K562 (cell line): Measurements from ENCODE around the gene PPIL6. TPM values are rescaled to one million over a fixed set of nuclear protein-coding genes. Genes with fewer than 3 reads are reported as not detected.

Experiments
- ATAC-seq: fragments of 200-7000 bp; cut with Tn5 transposase; 3 replicates; pipeline ENCODE4 v1.9.1; 2020; ENCODE audit warnings: moderate library complexity
- BruUV-seq: library from RNA; stranded (reverse); fragments of 400-500 nt; replicated peaks from 2 replicates; lab custom pipeline; 2021; lab: Mats Ljungman, UMichigan
- CTCF ChIA-PET: fragments of 300-600 bp; formaldehyde crosslinking; extraction: SDS; loops from one replicate; lab custom pipeline; 2021; ENCODE audit warnings: low intra/inter-chr PET ratio; lab: Yijun Ruan, JAX
- POLR2A ChIA-PET: fragments of 300-600, 350-650 bp; sonication (Branson Sonifier 250); formaldehyde crosslinking; extraction: SDS; loops from one replicate; lab custom pipeline; 2021; ENCODE audit warnings: antibody characterized with exemption, inconsistent platforms; lab: Yijun Ruan, JAX
- DNase-seq, 4 experiments: peaks; one replicate each; pipeline versions ENCODE4 v3.0.0 to v3.0.0-alpha.2; 2011 to 2018; ENCODE audit warnings: low spot score in 3 of 4, mixed read lengths in 3 of 4; ENCODE audit errors: extremely low read depth in 1 of 4
- FAIRE-seq: peaks from 2 replicates; lab custom pipeline; 2011; peaks lifted over from hg19 to GRCh38; lab: Jason Lieb, UNC
- H2AFZ ChIP-seq: 2 replicates; pipeline ENCODE4 v1.6.0; 2011; ENCODE audit warnings: low read depth, low read length, control low read depth, inconsistent platforms
- H3K27ac ChIP-seq: fragments of 200-600 bp; 3 replicates; pipeline ENCODE4 v1.8.0; 2011; ENCODE audit warnings: low read depth, mild to moderate bottlenecking, control low read depth, inconsistent platforms, low read length, moderate library complexity, mixed read lengths; ENCODE audit errors: extremely low read depth
- H3K27me3 ChIP-seq, 2 experiments: fragments of 300-600 bp in 1 of 2; 2 replicates in 1 of 2; 3 replicates in 1 of 2; pipeline versions ENCODE4 v1.6.0 to v1.8.0; 2011; ENCODE audit warnings: inconsistent platforms in 2 of 2, low read length in 2 of 2, mild to moderate bottlenecking in 1 of 2, mixed read lengths in 1 of 2, moderate library complexity in 1 of 2; ENCODE audit not compliant: control insufficient read depth in 2 of 2, insufficient read depth in 2 of 2
- H3K36me3 ChIP-seq: fragments of 300-600 bp; 3 replicates; pipeline ENCODE4 v1.8.0; 2011; ENCODE audit warnings: mild to moderate bottlenecking, low read length, inconsistent platforms; ENCODE audit not compliant: control insufficient read depth, insufficient read depth
- H3K4me1 ChIP-seq, 2 experiments: fragments of 200-600 bp in 1 of 2; replicated peaks in 1 of 2; 2 replicates in 1 of 2; 3 replicates in 1 of 2; pipeline versions ENCODE4 v1.5.1 to v1.8.0; 2011; ENCODE audit warnings: inconsistent platforms in 2 of 2, low read length in 2 of 2, mild to moderate bottlenecking in 1 of 2, mixed read lengths in 1 of 2, moderate library complexity in 1 of 2; ENCODE audit not compliant: control insufficient read depth in 2 of 2, insufficient read depth in 2 of 2
- H3K4me2 ChIP-seq: 2 replicates; pipeline ENCODE4 v1.6.1; 2011; ENCODE audit warnings: low read length, control low read depth, inconsistent platforms, mixed read lengths; ENCODE audit not compliant: insufficient read depth
- H3K4me3 ChIP-seq: fragments of 200-600 bp; sonication (generic), shearing (Covaris generic); 2 replicates; pipeline ENCODE4 v1.5.1; 2016; ENCODE audit warnings: control low read depth, inconsistent platforms
- H3K79me2 ChIP-seq: fragments of 200-600 bp; 3 replicates; pipeline ENCODE4 v1.8.0; 2011; ENCODE audit warnings: low read length, inconsistent platforms; ENCODE audit not compliant: control insufficient read depth, insufficient read depth
- H3K9ac ChIP-seq, 2 experiments: 2 replicates each; pipeline versions ENCODE4 v1.6.0 to v1.6.1; 2011; ENCODE audit warnings: low read depth in 2 of 2, low read length in 2 of 2, control low read depth in 1 of 2, inconsistent platforms in 1 of 2, mild to moderate bottlenecking in 1 of 2, mixed read lengths in 1 of 2; ENCODE audit not compliant: insufficient read depth in 1 of 2
- H3K9me1 ChIP-seq: one replicate; pipeline ENCODE4 v1.6.0; 2011; ENCODE audit warnings: inconsistent platforms, mild to moderate bottlenecking, low read length, moderate library complexity; ENCODE audit not compliant: control insufficient read depth, insufficient read depth
- H3K9me3 ChIP-seq: replicated peaks from 2 replicates; pipeline ENCODE4 v1.5.1; 2011; ENCODE audit warnings: low read depth, low read length, inconsistent platforms; ENCODE audit not compliant: control insufficient read depth, insufficient read depth
- H4K20me1 ChIP-seq: replicated peaks from 2 replicates; pipeline ENCODE4 v1.6.1; 2011; ENCODE audit warnings: low read length, inconsistent platforms, mixed read lengths; ENCODE audit not compliant: control insufficient read depth, insufficient read depth
- C11orf30 ChIP-seq: fragments of 450-650 bp; IDR thresholded peaks from 2 replicates; pipeline ENCODE4 v1.6.1; 2016; ENCODE audit warnings: low read depth, mild to moderate bottlenecking
- IRF2 ChIP-seq: sonication (generic); formaldehyde crosslinking; IDR thresholded peaks from 2 replicates; pipeline ENCODE4 v1.8.1; 2022; ENCODE audit warnings: mild to moderate bottlenecking, missing genetic modification reagents
- MAFF ChIP-seq: IDR thresholded peaks from 2 replicates; pipeline ENCODE4 v1.6.1; 2012; ENCODE audit warnings: low read length, improper control_type of control experiment
- MAFG ChIP-seq: fragments of 450-650 bp; conservative IDR thresholded peaks from 2 replicates; pipeline ENCODE4 v1.6.1; 2016; ENCODE audit warnings: missing genetic modification characterization, missing compliant biosample characterization
- MAFK ChIP-seq: IDR thresholded peaks from 2 replicates; pipeline ENCODE4 v1.6.1; 2011; ENCODE audit warnings: low read length, improper control_type of control experiment
- NR4A1 ChIP-seq, 2 experiments: fragments of 250-450 bp in 1 of 2; fragments of 450-650 bp in 1 of 2; sonication (Bioruptor Pico) in 1 of 2; IDR thresholded peaks; 2 replicates each; pipeline versions ENCODE4 v1.4.0 to v1.6.1; 2016 to 2020; ENCODE audit warnings: mild to moderate bottlenecking in 2 of 2, missing compliant biosample characterization in 1 of 2, missing genetic modification characterization in 1 of 2, moderate library complexity in 1 of 2
- POLR2G ChIP-seq: fragments of 200-400 bp; formaldehyde crosslinking; IDR thresholded peaks from 2 replicates; pipeline ENCODE4 v1.6.1; 2017; ENCODE audit warnings: low read depth, mild to moderate bottlenecking, antibody characterized with exemption, low read length, moderate library complexity
- TEAD4 ChIP-seq, 2 experiments: sonication (generic) in 1 of 2; formaldehyde crosslinking in 1 of 2; IDR thresholded peaks; 2 replicates each; pipeline versions ENCODE4 v1.6.1 to v1.8.0; 2012 to 2022; ENCODE audit warnings: borderline replicate concordance in 1 of 2, inconsistent platforms in 1 of 2, low read length in 1 of 2, mild to moderate bottlenecking in 1 of 2, missing genetic modification reagents in 1 of 2
- ZNF143 ChIP-seq: sonication (generic); formaldehyde crosslinking; IDR thresholded peaks from 2 replicates; pipeline ENCODE4 v1.9.0; 2022; ENCODE audit warnings: mild to moderate bottlenecking, missing genetic modification reagents
- ZNF316 ChIP-seq: fragments of 450-650 bp; IDR thresholded peaks from 2 replicates; pipeline ENCODE4 v1.6.1; 2016
- ZNF507 ChIP-seq: conservative IDR thresholded peaks from 2 replicates; pipeline ENCODE4 v1.6.1; 2017; ENCODE audit warnings: missing genetic modification characterization, missing compliant biosample characterization
- WGBS: fragments of 100-300 bp; shearing (Covaris generic); methylation state at CpG from one replicate; pipeline ENCODE4 v1.1.6; 2016; ENCODE audit warnings: low coverage, mixed read lengths; ENCODE audit not compliant: insufficient coverage; ENCODE audit errors: missing lambda C conversion rate; 5-methylcytosine and 5-hydroxymethylcytosine counted together
- in situ Hi-C: fragments of 300-500 bp; cut with MboI; formaldehyde crosslinking; loops from 4 replicates; pipeline ENCODE4 v1.15.0; 2018; ENCODE audit warnings: inconsistent platforms, mixed read lengths
- intact Hi-C: fragments of 100-400 bp; cut with micrococcal nuclease; formaldehyde crosslinking; loops from 2 replicates; pipeline ENCODE4 v1.14.2; 2022
- polyA plus RNA-seq, 8 experiments: library from polyadenylated mRNA; depleted of rRNA in 4 of 8; stranded (reverse) in 5 of 8; unstranded in 3 of 8; fragments of >200 nt; fragmentation: Nextera tagmentation in 2 of 8; fragmentation: Illumina TruSeq in 1 of 8; extraction: Ambion mirVana in 2 of 8; extraction: Trizol in 1 of 8; gene quantifications; 2 replicates each; pipeline versions ENCODE4 v1.2.1 to v1.2.3, GENCODE V29; 2011 to 2014; ENCODE audit warnings: inconsistent platforms in 1 of 8, missing spikeins in 1 of 8
- total RNA-seq, 7 experiments: library from RNA; depleted of rRNA in 6 of 7; stranded (reverse); fragments of >200 nt in 6 of 7; fragmentation: Illumina TruSeq in 2 of 7; extraction: Trizol in 2 of 7; gene quantifications; 2 replicates each; pipeline versions ENCODE4 v1.2.1 to v1.2.3, GENCODE V29; 2011 to 2021; ENCODE audit warnings: low replicate concordance in 1 of 7

Gene PPIL6
- total and polyA plus RNA-seq, 9 of the 15 experiments (the other 6 are each of a cell fraction or from before 2014, with no cell fraction given) = 0.03 to 0.98 (median 0.41) TPM; not detected in 1

- Histone ChIP-seq H3K4me2 (no peak overlapping the region), H3K9ac (no peak overlapping the region), H3K27me3 (no peaks in the 10 kb centered on the region), H3K9me1 (no peaks in the 10 kb centered on the region), H3K9me3 (no peaks in the 10 kb centered on the region), H3K27ac (no peak overlapping the region), H3K79me2 (no peaks in the 10 kb centered on the region), H2AFZ (no peak overlapping the region), H3K4me1 (peaks cover 4 to 5% of the 10 kb centered on the region in 2 experiments; a peak in 3 of 5 replicates), H4K20me1 (no peaks in the 10 kb centered on the region), H3K36me3 (no peaks in the 10 kb centered on the region), H3K4me3 (no peak overlapping the region)
- no peak for ATAC-seq
- TF ChIP-seq MAFG = peak; percentile 37
- no peak for TF ChIP-seq ZNF143
- TF ChIP-seq MAFK = peak; percentile 12; the same call in 1 of the 2 replicates
- TF ChIP-seq ZNF507 (tag) = no peak
- peak; percentile 61 for TF ChIP-seq ZNF316
- TF ChIP-seq C11orf30 = peak; percentile 35; the same call in 1 of the 2 replicates
- TF ChIP-seq TEAD4 (IDR thresholded peaks at IDR 0.05; ENCODE audit: low read length) = no peak
- TF ChIP-seq TEAD4 (CRISPR knock-in tag; IDR thresholded peaks at IDR 0.05; ENCODE audit: borderline replicate concordance) = no peak
- no peak for TF ChIP-seq IRF2 (CRISPR knock-in tag)
- peak; percentile 33; the same call in 1 of the 2 replicates for TF ChIP-seq MAFF
- no peak for TF ChIP-seq NR4A1 (CRISPR knock-in tag; IDR thresholded peaks at IDR 0.05)
- no peak for TF ChIP-seq NR4A1 (tag; IDR thresholded peaks at IDR 0.05)
- no peak for TF ChIP-seq POLR2G
- ChIA-PET POLR2A (interaction anchor here (0.5 to 1.6 kb wide), 2 partner anchors 15 to 244 kb away, joined by 3 read pairs; no protein-coding TSS in a partner anchor), CTCF (no interaction called here)
- BruUV-seq = no TSS peak
- intact Hi-C loops (no loop called here), in situ Hi-C loops (no loop called here)
- no peak for FAIRE-seq
- WGBS = 7% methylated on average over 1 of the region's 1 CpG
- no peak for DNase-seq
These were observed 19.2 kb downstream of the PPIL6 start for GRCh38 chr6:109421184-109421583.
